Keratinocyte (primary cell): ENCODE results near the gene CCNY.

Experiments used
- CTCF ChIP-seq, 3 experiments: IDR thresholded peaks in 1 of 3; conservative IDR thresholded peaks in 1 of 3; optimal IDR thresholded peaks in 1 of 3; 2 replicates in 2 of 3; 3 replicates in 1 of 3; pipeline versions ENCODE3 to v1.5.1; 2011; ENCODE audit warnings: low read length in 3 of 3, mild to moderate bottlenecking in 3 of 3, moderate library complexity in 2 of 3, control low read depth in 1 of 3, inconsistent platforms in 1 of 3; ENCODE audit not compliant: insufficient read depth in 2 of 3; ENCODE audit errors: extremely low read depth in 1 of 3
- EZH2 ChIP-seq: IDR thresholded peaks from one replicate; pipeline ENCODE4 v1.6.1; 2012; ENCODE audit warnings: inconsistent platforms, mild to moderate bottlenecking, low read length, moderate library complexity

- no peak for TF ChIP-seq CTCF (optimal IDR thresholded peaks at IDR 0.05 in 1 of 3, IDR thresholded peaks at IDR 0.05 in 1 of 3, conservative IDR thresholded peaks at IDR 0.05 in 1 of 3; ENCODE audit: extremely low read depth in 1 of 3, insufficient read depth in 2 of 3, low read length in 3 of 3)
- no peak for TF ChIP-seq EZH2
Observed at GRCh38 chr10:35503578-35503977, 167.3 kb downstream of the CCNY start.
